GM19239 (cell line): ENCODE measurements around the gene GPC6.

Source experiments
- DNase-seq: peaks from one replicate; pipeline ENCODE4 v3.0.0; 2011; ENCODE audit warnings: low spot score; ENCODE audit not compliant: insufficient read length
- FAIRE-seq: peaks from 2 replicates; lab custom pipeline; 2011; peaks lifted over from hg19 to GRCh38; lab: Jason Lieb, UNC

Gene GPC6

GRCh38 chr13:93360021-93360420, 133.4 kb downstream of the GPC6 start:
- no peak for DNase-seq
- FAIRE-seq, result no peak

- DNase-seq (no peak), FAIRE-seq (no peak)
Measured at GRCh38 chr13:93361703-93362102, 135.1 kb downstream of the GPC6 start.

GRCh38 chr13:93364166-93364565, 137.6 kb downstream of the GPC6 start:
- no peak for DNase-seq
- no peak for FAIRE-seq

- DNase-seq (no peak), FAIRE-seq (no peak)
Measured at GRCh38 chr13:93368296-93368695, 141.7 kb downstream of the GPC6 start.

- DNase-seq (no peak), FAIRE-seq (no peak)
Measured at GRCh38 chr13:93368718-93369117, 142.1 kb downstream of the GPC6 start.

- FAIRE-seq (no peak), DNase-seq (no peak)
Measured at GRCh38 chr13:93372856-93373255, 146.2 kb downstream of the GPC6 start.

- DNase-seq (no peak), FAIRE-seq (no peak)
Measured at GRCh38 chr13:93375491-93375890, 148.9 kb downstream of the GPC6 start.

GRCh38 chr13:93377196-93377595, 150.6 kb downstream of the GPC6 start:
- no peak for DNase-seq
- no peak for FAIRE-seq

GRCh38 chr13:93378184-93378583, 151.6 kb downstream of the GPC6 start:
- no peak for FAIRE-seq
- DNase-seq, result no peak

GRCh38 chr13:93386116-93386515, 159.5 kb downstream of the GPC6 start:
- no peak for FAIRE-seq
- DNase-seq, result no peak

GRCh38 chr13:93388701-93389100, 162.1 kb downstream of the GPC6 start:
- DNase-seq (no peak), FAIRE-seq (no peak)

- no peak for FAIRE-seq
- no peak for DNase-seq
Measured at GRCh38 chr13:93397619-93398018, 171.0 kb downstream of the GPC6 start.

- DNase-seq (no peak), FAIRE-seq (no peak)
Measured at GRCh38 chr13:93398167-93399035, 171.8 kb downstream of the GPC6 start.

- DNase-seq (no peak), FAIRE-seq (no peak)
Measured at GRCh38 chr13:93399212-93399611, 172.6 kb downstream of the GPC6 start.

- DNase-seq (no peak), FAIRE-seq (no peak)
Measured at GRCh38 chr13:93406136-93406535, 179.5 kb downstream of the GPC6 start.

GRCh38 chr13:93407551-93407950, 180.9 kb downstream of the GPC6 start:
- DNase-seq, result no peak
- no peak for FAIRE-seq

GRCh38 chr13:93409001-93409400, 182.4 kb downstream of the GPC6 start:
- FAIRE-seq (no peak), DNase-seq (no peak)

- DNase-seq, result no peak
- FAIRE-seq, result no peak
Measured at GRCh38 chr13:93409816-93410215, 183.2 kb downstream of the GPC6 start.

- DNase-seq (no peak), FAIRE-seq (no peak)
Measured at GRCh38 chr13:93411186-93411680, 184.6 kb downstream of the GPC6 start.

GRCh38 chr13:93412676-93413075, 186.1 kb downstream of the GPC6 start:
- DNase-seq (no peak), FAIRE-seq (no peak)

- FAIRE-seq (no peak), DNase-seq (no peak)
Measured at GRCh38 chr13:93413972-93414717, 187.5 kb downstream of the GPC6 start.
